A673 (cell line): ENCODE measurements around the gene ACTL7A. TPM values are rescaled to one million over a fixed set of nuclear protein-coding genes. Genes with fewer than 3 reads are reported as not detected.
"Not testable (repeated sequence)": the region's sequence is repeated elsewhere in the genome, so short reads cannot be mapped to it uniquely, and the experiment has no call there.

Experiments
- BruUV-seq: library from RNA; stranded (reverse); fragments of 400-500 nt; replicated peaks from 2 replicates; lab custom pipeline; 2021; lab: Mats Ljungman, UMichigan
- CTCF ChIA-PET: fragments of 300-600 bp; sonication (Branson Sonifier 250); formaldehyde crosslinking; loops from one replicate; lab custom pipeline; 2022; ENCODE audit warnings: antibody characterized with exemption; lab: Charles Lee
- POLR2A ChIA-PET: fragments of 300-600 bp; sonication (Branson Sonifier 250); formaldehyde crosslinking; loops from one replicate; lab custom pipeline; 2022; ENCODE audit warnings: antibody characterized with exemption; ENCODE audit not compliant: low non-redundant PET; lab: Charles Lee
- DNase-seq: peaks from one replicate; pipeline ENCODE4 v3.0.0-alpha.2; 2015; ENCODE audit warnings: low spot score
- H3K27ac ChIP-seq: fragments of 200-600 bp; sonication (generic); 2 replicates; pipeline ENCODE4 v1.5.1; 2016; ENCODE audit warnings: mixed run types, low read depth, mild to moderate bottlenecking, mixed read lengths, antibody characterized with exemption, low read length; ENCODE audit not compliant: poor library complexity, severe bottlenecking
- H3K27me3 ChIP-seq: fragments of 200-600 bp; sonication (generic); replicated peaks from 2 replicates; pipeline ENCODE4 v1.6.1; 2017; ENCODE audit warnings: mixed run types, low read depth, mild to moderate bottlenecking, mixed read lengths, antibody characterized with exemption, low read length; ENCODE audit not compliant: insufficient read depth, poor library complexity
- H3K36me3 ChIP-seq: fragments of 200-600 bp; sonication (generic); 2 replicates; pipeline ENCODE4 v1.6.1; 2016; ENCODE audit warnings: mixed run types, mild to moderate bottlenecking, mixed read lengths, antibody characterized with exemption, low read length; ENCODE audit not compliant: insufficient read depth, poor library complexity, severe bottlenecking
- H3K4me1 ChIP-seq: fragments of 200-600 bp; sonication (generic); 2 replicates; pipeline ENCODE4 v1.6.1; 2017; ENCODE audit warnings: mixed run types, mild to moderate bottlenecking, mixed read lengths, antibody characterized with exemption, low read length; ENCODE audit not compliant: insufficient read depth, poor library complexity, severe bottlenecking
- H3K4me3 ChIP-seq: fragments of 200-600 bp; sonication (generic); 2 replicates; pipeline ENCODE4 v1.5.1; 2016; ENCODE audit warnings: low read depth, mixed run types, mild to moderate bottlenecking, mixed read lengths, low read length; ENCODE audit not compliant: poor library complexity, severe bottlenecking
- H3K9me3 ChIP-seq: fragments of 200-600 bp; sonication (generic); 2 replicates; pipeline ENCODE4 v1.6.1; 2016; ENCODE audit warnings: mixed run types, low read depth, mild to moderate bottlenecking, mixed read lengths, antibody characterized with exemption, low read length; ENCODE audit not compliant: poor library complexity, severe bottlenecking
- EZH2 ChIP-seq: fragments of 200-600 bp; sonication (generic); IDR thresholded peaks from 2 replicates; pipeline ENCODE4 v1.6.1; 2017; ENCODE audit warnings: borderline replicate concordance, low read depth, mild to moderate bottlenecking, mixed read lengths, antibody characterized with exemption, low read length; ENCODE audit not compliant: poor library complexity, severe bottlenecking
- intact Hi-C: fragments of 100-400 bp; cut with micrococcal nuclease; formaldehyde crosslinking; loops from one replicate; pipeline ENCODE4 v1.10.0; 2022; ENCODE audit not compliant: unreplicated experiment
- total RNA-seq: library from RNA; stranded (reverse); gene quantifications from 2 replicates; pipeline ENCODE4 v1.2.3, GENCODE V29; 2021
- TF ChIP-seq, protein P1 (sequence below): fragments of 300-800, 200-600 bp; sonication (generic); conservative IDR thresholded peaks from 2 replicates; pipeline ENCODE4 v1.5.1; 2017; ENCODE audit warnings: low read depth, mild to moderate bottlenecking, antibody characterized with exemption, low read length, moderate library complexity, mixed read lengths

Gene ACTL7A
- total RNA-seq, 1 experiment from 2014 or later, result not detected

DNA sequence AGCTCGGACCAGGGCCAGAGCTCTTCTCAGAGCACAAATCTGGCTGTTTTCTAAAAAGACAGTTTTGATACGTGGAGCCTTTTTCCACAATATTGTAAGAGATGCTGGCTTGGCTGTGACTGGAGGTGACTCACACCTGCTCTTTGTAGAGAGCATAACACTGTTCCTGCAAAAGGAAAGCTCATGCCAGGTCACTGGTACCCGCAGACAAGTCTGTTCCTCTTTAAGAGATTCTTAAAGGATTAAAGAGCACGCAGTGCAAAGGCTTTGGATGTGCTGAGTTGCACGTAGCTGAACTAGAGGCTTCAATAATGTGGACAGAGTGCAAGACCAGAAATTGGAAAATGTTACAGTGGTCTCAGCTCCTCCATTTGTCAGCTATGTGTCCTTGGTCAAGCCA is 25.3 kb upstream of the ACTL7A start:
- Histone ChIP-seq H3K9me3 (no peaks in the 10 kb centered on the region), H3K4me1 (no peaks in the 10 kb centered on the region), H3K36me3 (no peaks in the 10 kb centered on the region), H3K27ac (no peak overlapping the region), H3K4me3 (no peak overlapping the region), H3K27me3 (no peaks in the 10 kb centered on the region)
- BruUV-seq, result no TSS peak
- intact Hi-C loops, result no loop called here
- DNase-seq, result no peak
- TF ChIP-seq, protein P1, sequence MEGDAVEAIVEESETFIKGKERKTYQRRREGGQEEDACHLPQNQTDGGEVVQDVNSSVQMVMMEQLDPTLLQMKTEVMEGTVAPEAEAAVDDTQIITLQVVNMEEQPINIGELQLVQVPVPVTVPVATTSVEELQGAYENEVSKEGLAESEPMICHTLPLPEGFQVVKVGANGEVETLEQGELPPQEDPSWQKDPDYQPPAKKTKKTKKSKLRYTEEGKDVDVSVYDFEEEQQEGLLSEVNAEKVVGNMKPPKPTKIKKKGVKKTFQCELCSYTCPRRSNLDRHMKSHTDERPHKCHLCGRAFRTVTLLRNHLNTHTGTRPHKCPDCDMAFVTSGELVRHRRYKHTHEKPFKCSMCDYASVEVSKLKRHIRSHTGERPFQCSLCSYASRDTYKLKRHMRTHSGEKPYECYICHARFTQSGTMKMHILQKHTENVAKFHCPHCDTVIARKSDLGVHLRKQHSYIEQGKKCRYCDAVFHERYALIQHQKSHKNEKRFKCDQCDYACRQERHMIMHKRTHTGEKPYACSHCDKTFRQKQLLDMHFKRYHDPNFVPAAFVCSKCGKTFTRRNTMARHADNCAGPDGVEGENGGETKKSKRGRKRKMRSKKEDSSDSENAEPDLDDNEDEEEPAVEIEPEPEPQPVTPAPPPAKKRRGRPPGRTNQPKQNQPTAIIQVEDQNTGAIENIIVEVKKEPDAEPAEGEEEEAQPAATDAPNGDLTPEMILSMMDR, result no peak
- TF ChIP-seq EZH2, result no peak
- CTCF ChIA-PET, result interaction anchor here (0.6 kb wide), 1 partner anchor 1299 kb away, joined by 3 read pairs; no protein-coding TSS in a partner anchor
- POLR2A ChIA-PET, result no interaction called here

DNA sequence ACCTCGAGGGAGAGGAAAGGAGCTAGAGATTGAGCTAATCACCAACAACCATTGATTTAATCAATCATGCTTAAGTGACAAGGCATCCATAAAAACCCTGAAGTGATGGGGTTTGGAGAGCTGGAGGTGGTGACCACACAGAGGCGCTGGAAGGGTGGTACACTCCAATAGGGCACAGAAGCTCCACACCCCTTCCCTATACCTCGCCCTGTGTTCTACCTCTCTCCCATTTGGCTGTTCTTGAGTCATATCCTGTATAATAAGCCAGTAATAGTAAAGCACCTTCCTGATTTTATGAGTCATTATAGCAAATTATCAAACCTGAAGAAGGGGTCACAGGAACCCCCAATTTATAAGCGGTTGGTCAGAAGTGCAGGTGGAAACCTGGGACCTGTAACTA is 24.5 kb upstream of the ACTL7A start:
- intact Hi-C loops, result no loop called here
- no peak for TF ChIP-seq EZH2
- TF ChIP-seq, protein P1, result no peak
- no peak for DNase-seq
- H3K9me3 ChIP-seq, result no peaks in the 10 kb centered on the region
- H3K27ac ChIP-seq, result no peak overlapping the region
- H3K27me3 ChIP-seq, result no peaks in the 10 kb centered on the region
- ChIA-PET CTCF (no interaction called here), POLR2A (no interaction called here)
- H3K36me3 ChIP-seq, result no peaks in the 10 kb centered on the region
- H3K4me3 ChIP-seq, result no peak overlapping the region
- BruUV-seq, result no TSS peak
- H3K4me1 ChIP-seq, result no peaks in the 10 kb centered on the region

DNA sequence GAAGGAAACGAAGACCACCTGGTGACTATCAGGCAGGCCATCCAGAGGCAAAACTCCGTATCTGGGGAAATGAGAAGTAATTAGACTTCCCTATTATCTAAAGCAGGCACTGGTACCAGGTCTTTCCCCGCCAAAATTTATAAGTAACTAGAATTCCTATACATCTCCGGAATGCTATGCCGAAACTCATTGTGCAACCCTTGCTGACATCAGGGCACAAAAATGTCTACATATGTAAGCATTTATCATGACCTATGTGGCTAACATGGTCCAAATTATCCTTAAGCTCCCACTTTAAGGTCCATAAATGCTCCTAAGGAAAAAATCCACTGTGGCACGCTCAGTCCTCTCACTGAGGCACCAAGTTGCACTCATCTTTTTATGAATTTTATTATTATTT is 24.0 kb upstream of the ACTL7A start:
- Histone ChIP-seq H3K4me3 (no peak overlapping the region), H3K27me3 (no peaks in the 10 kb centered on the region), H3K4me1 (no peaks in the 10 kb centered on the region), H3K36me3 (no peaks in the 10 kb centered on the region), H3K9me3 (no peaks in the 10 kb centered on the region), H3K27ac (no peak overlapping the region)
- TF ChIP-seq, protein P1, result no peak
- no peak for TF ChIP-seq EZH2
- ChIA-PET POLR2A (no interaction called here), CTCF (no interaction called here)
- BruUV-seq, result no TSS peak
- intact Hi-C loops, result no loop called here
- DNase-seq, result no peak

DNA sequence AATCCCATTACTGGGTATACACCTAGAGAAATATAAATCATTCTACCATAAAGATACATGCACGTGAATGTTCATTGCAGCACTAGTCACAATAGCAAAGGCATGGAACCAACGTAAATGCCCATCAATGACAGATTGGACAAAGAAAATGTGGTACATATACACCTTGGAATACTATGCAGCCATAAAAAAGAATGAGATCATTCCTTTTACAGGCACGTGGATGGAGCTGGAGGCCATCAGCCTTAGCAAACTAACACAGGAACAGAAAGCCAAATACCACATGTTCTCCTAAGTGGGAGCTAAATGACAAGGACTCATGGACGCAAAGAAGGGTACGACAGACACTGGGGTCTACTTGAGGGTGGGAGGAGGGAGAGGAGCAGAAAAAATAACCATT is 22.5 kb upstream of the ACTL7A start:
- DNase-seq, POLR2A ChIA-PET, BruUV-seq, H3K27me3 ChIP-seq, H3K36me3 ChIP-seq, H3K4me1 ChIP-seq, H3K4me3 ChIP-seq, H3K9me3 ChIP-seq, CTCF ChIA-PET, H3K27ac ChIP-seq, intact Hi-C loops: not testable (repeated sequence)
